ENCODE results near the gene LRRC40. TPM values are rescaled to one million over a fixed set of nuclear protein-coding genes. Genes with fewer than 3 reads are reported as not detected.

The LRRC40 gene
- total RNA-seq, 1 experiment from 2014 or later = 15.9 TPM

DNA sequence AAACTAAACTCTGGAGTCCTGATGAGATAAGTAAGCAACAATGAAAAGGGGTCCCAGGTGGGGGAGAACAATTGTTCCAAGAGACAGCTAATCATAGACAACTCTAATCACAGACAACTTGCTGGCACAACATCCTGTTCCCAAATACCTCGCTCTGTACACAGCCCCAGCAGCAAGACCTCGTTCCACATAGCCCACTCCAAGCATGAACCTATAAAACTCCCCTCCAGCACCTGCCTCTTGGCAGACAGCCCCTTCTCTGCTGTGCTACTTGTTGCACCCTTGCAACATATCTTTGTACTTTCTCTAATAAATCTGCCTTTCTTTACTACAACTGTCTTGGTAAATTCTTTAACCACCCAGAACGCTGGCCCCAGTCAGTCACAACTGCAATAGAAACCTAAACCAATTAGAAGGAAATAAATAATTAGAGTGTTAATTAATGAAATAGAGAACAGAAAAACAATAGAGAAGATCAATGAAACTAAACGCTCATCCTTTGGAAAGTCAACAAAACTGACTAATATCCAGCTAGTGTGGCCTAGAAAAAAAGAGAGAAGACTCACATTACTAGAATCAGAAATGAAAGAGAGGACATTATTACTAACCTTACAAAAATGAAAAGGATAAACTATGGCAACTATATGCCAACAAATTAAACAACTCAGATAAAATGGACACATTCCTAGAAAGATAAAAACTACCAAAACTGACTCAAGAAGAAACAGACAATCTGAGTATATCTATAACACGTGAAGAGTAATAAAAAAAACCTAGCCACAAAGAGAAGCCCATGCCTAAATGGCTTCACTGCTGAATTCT lies 36.1 kb downstream of the LRRC40 start:
- CTCF ChIA-PET = no interaction called here
- Histone ChIP-seq H3K27me3 (ENCODE audit: control insufficient read depth, insufficient read depth, low read length) (no peaks in the 10 kb centered on the region), H3K4me1 (ENCODE audit: control insufficient read depth, insufficient read depth, low read length) (no peaks in the 10 kb centered on the region), H3K4me3 (ENCODE audit: low read depth in 2 of 2, low read length in 2 of 2) (no peak overlapping the region), H3K27ac (ENCODE audit: low read length) (no peak overlapping the region), H3K36me3 (ENCODE audit: control insufficient read depth, insufficient read depth, low read length) (peaks cover 4% of the 10 kb centered on the region; the same call in 1 of the 2 replicates), H3K9me3 (ENCODE audit: control insufficient read depth, insufficient read depth, low read depth, low read length) (no peaks in the 10 kb centered on the region)
- in situ Hi-C loops (cut with HindIII; ENCODE audit: low pct_unique_long_range_greater_than_20kb, low sequenced_read_pairs) (no loop called here), intact Hi-C loops (cut with micrococcal nuclease; ENCODE audit: unreplicated experiment) (no loop called here)
- ATAC-seq (no peak), DNase-seq (ENCODE audit: low read depth, low spot score) (no peak)
- POLR2A ChIA-PET = interaction anchor here (0.6 kb wide), 1 partner anchor 164 kb away, joined by 3 read pairs; no protein-coding TSS in a partner anchor
- BruUV-seq (replicated peaks) = no TSS peak
- TF ChIP-seq, protein P1, sequence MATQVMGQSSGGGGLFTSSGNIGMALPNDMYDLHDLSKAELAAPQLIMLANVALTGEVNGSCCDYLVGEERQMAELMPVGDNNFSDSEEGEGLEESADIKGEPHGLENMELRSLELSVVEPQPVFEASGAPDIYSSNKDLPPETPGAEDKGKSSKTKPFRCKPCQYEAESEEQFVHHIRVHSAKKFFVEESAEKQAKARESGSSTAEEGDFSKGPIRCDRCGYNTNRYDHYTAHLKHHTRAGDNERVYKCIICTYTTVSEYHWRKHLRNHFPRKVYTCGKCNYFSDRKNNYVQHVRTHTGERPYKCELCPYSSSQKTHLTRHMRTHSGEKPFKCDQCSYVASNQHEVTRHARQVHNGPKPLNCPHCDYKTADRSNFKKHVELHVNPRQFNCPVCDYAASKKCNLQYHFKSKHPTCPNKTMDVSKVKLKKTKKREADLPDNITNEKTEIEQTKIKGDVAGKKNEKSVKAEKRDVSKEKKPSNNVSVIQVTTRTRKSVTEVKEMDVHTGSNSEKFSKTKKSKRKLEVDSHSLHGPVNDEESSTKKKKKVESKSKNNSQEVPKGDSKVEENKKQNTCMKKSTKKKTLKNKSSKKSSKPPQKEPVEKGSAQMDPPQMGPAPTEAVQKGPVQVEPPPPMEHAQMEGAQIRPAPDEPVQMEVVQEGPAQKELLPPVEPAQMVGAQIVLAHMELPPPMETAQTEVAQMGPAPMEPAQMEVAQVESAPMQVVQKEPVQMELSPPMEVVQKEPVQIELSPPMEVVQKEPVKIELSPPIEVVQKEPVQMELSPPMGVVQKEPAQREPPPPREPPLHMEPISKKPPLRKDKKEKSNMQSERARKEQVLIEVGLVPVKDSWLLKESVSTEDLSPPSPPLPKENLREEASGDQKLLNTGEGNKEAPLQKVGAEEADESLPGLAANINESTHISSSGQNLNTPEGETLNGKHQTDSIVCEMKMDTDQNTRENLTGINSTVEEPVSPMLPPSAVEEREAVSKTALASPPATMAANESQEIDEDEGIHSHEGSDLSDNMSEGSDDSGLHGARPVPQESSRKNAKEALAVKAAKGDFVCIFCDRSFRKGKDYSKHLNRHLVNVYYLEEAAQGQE (IDR thresholded peaks at IDR 0.05; ENCODE audit: insufficient read depth in 1 of 2, low read depth in 2 of 2, low read length in 1 of 2) = no peak
- TF ChIP-seq TCF7L2 (IDR thresholded peaks at IDR 0.05; ENCODE audit: low read depth, low read length) = no peak
- no peak for TF ChIP-seq SIN3A (IDR thresholded peaks at IDR 0.05; ENCODE audit: borderline replicate concordance, insufficient read depth, low read depth, low read length)
- no peak for TF ChIP-seq POLR2AphosphoS5 (IDR thresholded peaks at IDR 0.05; ENCODE audit: low read depth, low read length)
- TF ChIP-seq, protein P2, sequence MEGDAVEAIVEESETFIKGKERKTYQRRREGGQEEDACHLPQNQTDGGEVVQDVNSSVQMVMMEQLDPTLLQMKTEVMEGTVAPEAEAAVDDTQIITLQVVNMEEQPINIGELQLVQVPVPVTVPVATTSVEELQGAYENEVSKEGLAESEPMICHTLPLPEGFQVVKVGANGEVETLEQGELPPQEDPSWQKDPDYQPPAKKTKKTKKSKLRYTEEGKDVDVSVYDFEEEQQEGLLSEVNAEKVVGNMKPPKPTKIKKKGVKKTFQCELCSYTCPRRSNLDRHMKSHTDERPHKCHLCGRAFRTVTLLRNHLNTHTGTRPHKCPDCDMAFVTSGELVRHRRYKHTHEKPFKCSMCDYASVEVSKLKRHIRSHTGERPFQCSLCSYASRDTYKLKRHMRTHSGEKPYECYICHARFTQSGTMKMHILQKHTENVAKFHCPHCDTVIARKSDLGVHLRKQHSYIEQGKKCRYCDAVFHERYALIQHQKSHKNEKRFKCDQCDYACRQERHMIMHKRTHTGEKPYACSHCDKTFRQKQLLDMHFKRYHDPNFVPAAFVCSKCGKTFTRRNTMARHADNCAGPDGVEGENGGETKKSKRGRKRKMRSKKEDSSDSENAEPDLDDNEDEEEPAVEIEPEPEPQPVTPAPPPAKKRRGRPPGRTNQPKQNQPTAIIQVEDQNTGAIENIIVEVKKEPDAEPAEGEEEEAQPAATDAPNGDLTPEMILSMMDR (IDR thresholded peaks at IDR 0.05) = no peak

DNA sequence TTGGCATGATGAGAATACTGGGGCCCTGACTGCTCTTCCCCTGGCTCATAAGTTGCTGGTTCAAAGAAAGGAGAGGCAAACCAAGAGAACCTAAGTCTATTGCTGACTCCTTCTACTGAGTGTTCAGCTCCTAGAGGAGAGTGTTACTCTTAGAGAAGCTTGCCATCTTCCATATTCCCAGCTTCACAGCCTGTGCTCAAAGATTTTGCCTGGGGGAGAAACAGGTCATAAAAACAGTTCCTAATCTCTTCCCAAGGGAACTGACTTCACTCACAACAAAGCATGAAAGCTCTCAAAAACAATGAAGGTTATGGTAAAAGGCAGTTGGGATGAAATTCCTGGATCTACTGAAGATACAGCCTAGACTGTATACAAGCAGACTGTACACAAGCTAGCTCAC lies 37.1 kb downstream of the LRRC40 start:
- intact Hi-C loops (cut with micrococcal nuclease; ENCODE audit: unreplicated experiment) (no loop called here), in situ Hi-C loops (cut with HindIII; ENCODE audit: low pct_unique_long_range_greater_than_20kb, low sequenced_read_pairs) (no loop called here)
- no peak for DNase-seq (ENCODE audit: low read depth, low spot score)
- Histone ChIP-seq H3K9me3 (ENCODE audit: control insufficient read depth, insufficient read depth, low read depth, low read length) (no peaks in the 10 kb centered on the region), H3K27ac (ENCODE audit: low read length) (no peak overlapping the region), H3K27me3 (ENCODE audit: control insufficient read depth, insufficient read depth, low read length) (no peaks in the 10 kb centered on the region), H3K36me3 (ENCODE audit: control insufficient read depth, insufficient read depth, low read length) (peaks cover 4% of the 10 kb centered on the region; the same call in 1 of the 2 replicates), H3K4me3 (ENCODE audit: low read depth in 2 of 2, low read length in 2 of 2) (no peak overlapping the region), H3K4me1 (ENCODE audit: control insufficient read depth, insufficient read depth, low read length) (no peaks in the 10 kb centered on the region)
- no peak for TF ChIP-seq POLR2AphosphoS5 (IDR thresholded peaks at IDR 0.05; ENCODE audit: low read depth, low read length)
- TF ChIP-seq, protein P2 (IDR thresholded peaks at IDR 0.05) = no peak
- TF ChIP-seq SIN3A (IDR thresholded peaks at IDR 0.05; ENCODE audit: borderline replicate concordance, insufficient read depth, low read depth, low read length) = no peak
- no peak for TF ChIP-seq TCF7L2 (IDR thresholded peaks at IDR 0.05; ENCODE audit: low read depth, low read length)
- TF ChIP-seq, protein P1 (IDR thresholded peaks at IDR 0.05; ENCODE audit: insufficient read depth in 1 of 2, low read depth in 2 of 2, low read length in 1 of 2) = no peak
- CTCF ChIA-PET = no interaction called here
- POLR2A ChIA-PET = interaction anchor here (0.6 kb wide), 1 partner anchor 165 kb away, joined by 3 read pairs; no protein-coding TSS in a partner anchor
- BruUV-seq (replicated peaks) = no TSS peak
- no peak for ATAC-seq

Measured in Panc1 (cell line).